Right lobe of liver (tissue), 6 donors: ENCODE measurements around the gene PNPLA7. TPM values are rescaled to one million over a fixed set of nuclear protein-coding genes. Genes with fewer than 3 reads are reported as not detected.
"Not testable (repeated sequence)": the region's sequence is repeated elsewhere in the genome, so short reads cannot be mapped to it uniquely, and the experiment has no call there.

ENCODE experiments used
- ATAC-seq, 4 donors: fragments of 200-7000 bp; cut with Tn5 transposase; one replicate each; pipeline ENCODE4 v1.9.1; 2020; ENCODE audit warnings: mild to moderate bottlenecking in 4 of 4, moderate library complexity in 4 of 4
- DNase-seq, 3 donors: peaks; one replicate each; pipeline ENCODE4 v3.0.0-alpha.2; 2020
- H3K27ac ChIP-seq, 3 donors: fragments of 200-600 bp; one replicate each; pipeline ENCODE4 v1.8.0; 2022
- H3K27me3 ChIP-seq, 2 donors: fragments of 200-600 bp; one replicate each; pipeline ENCODE4 v1.8.0; 2022
- H3K36me3 ChIP-seq, 4 donors: fragments of 200-600 bp; sonication (generic) in 1 of 4; one replicate each; pipeline versions ENCODE4 v1.5.1 to v1.8.0; 2017 to 2022; ENCODE audit warnings: control low read depth in 1 of 4
- H3K4me1 ChIP-seq, 4 donors: fragments of 200-600 bp; sonication (generic) in 1 of 4; one replicate each; pipeline versions ENCODE4 v1.5.1 to v1.8.0; 2017 to 2022; ENCODE audit warnings: control low read depth in 1 of 4
- H3K4me3 ChIP-seq, 3 donors: fragments of 200-600 bp; one replicate each; pipeline ENCODE4 v1.8.0; 2022
- H3K9me3 ChIP-seq, 4 donors: fragments of 200-600 bp; sonication (generic) in 1 of 4; one replicate each; pipeline versions ENCODE4 v1.5.1 to v1.8.0; 2017 to 2022; ENCODE audit warnings: control low read depth in 1 of 4
- CTCF ChIP-seq, 4 donors: fragments of 200-600 bp in 3 of 4; fragments of 450-650 bp in 1 of 4; IDR thresholded peaks; one replicate each; pipeline versions ENCODE4 v1.5.1 to v1.8.0; 2016 to 2022; ENCODE audit warnings: antibody characterized with exemption in 4 of 4, mild to moderate bottlenecking in 2 of 4
- POLR2A ChIP-seq: fragments of 450-650 bp; IDR thresholded peaks from one replicate; pipeline ENCODE4 v1.6.1; 2017; ENCODE audit warnings: antibody characterized with exemption, mild to moderate bottlenecking
- WGBS: methylation state at CpG from one replicate; pipeline ENCODE4 v1.1.6; 2018; ENCODE audit warnings: low coverage, low lambda C conversion rate; ENCODE audit not compliant: insufficient coverage; ENCODE audit errors: missing lambda C conversion rate; 5-methylcytosine and 5-hydroxymethylcytosine counted together
- intact Hi-C, 2 donors: fragments of 100-400 bp; cut with DNase I; formaldehyde crosslinking; loops; one replicate each; pipeline versions ENCODE4 v1.11.2 to v1.14.1; 2022
- total RNA-seq, 6 experiments: library from RNA; depleted of rRNA in 2 of 6; stranded (reverse); fragments of >200 nt in 2 of 6; fragmentation: NEBNext Ultra II Directional in 3 of 6; extraction: Animal tissue kit (Norgen Biotek cat#: 25700) in 3 of 6; gene quantifications; one replicate each; pipeline versions ENCODE4 v1.1.0 to v1.2.4, GENCODE V29; 2016 to 2023
- donor health status: DM: no; HTN: yes; CAD: no.
- donor health status: DM: no; HTN: no; CAD: no.
- donor health status: DM: no; HTN: no; CAD: no.
- donor health status: DM: no; HTN: yes; CAD: no.
- donor health status: DM: no; HTN: yes; CAD: no.

The PNPLA7 gene
- total RNA-seq, 6 experiments from 2014 or later = 3.9 to 15.6 (median 7.4) TPM

- no peak for TF ChIP-seq CTCF (IDR thresholded peaks at IDR 0.05)
- no peak for TF ChIP-seq POLR2A
- Histone ChIP-seq H3K36me3 (no peaks in the 10 kb centered on the region), H3K27ac (no peak overlapping the region), H3K4me3 (no peak overlapping the region), H3K9me3 (no peaks in the 10 kb centered on the region), H3K4me1 (no peaks in the 10 kb centered on the region), H3K27me3 (no peaks in the 10 kb centered on the region)
- intact Hi-C loops = no loop called here
- DNase-seq (no peak), ATAC-seq (no peak)
- WGBS = 93% methylated on average over 10 of the region's 25 CpGs
Measured at GRCh38 chr9:137511758-137512463, 38.3 kb downstream of the PNPLA7 start.

- H3K36me3 ChIP-seq, H3K4me3 ChIP-seq, H3K27ac ChIP-seq, H3K4me1 ChIP-seq, intact Hi-C loops, H3K27me3 ChIP-seq, H3K9me3 ChIP-seq, ATAC-seq: not testable (repeated sequence)
- WGBS = no CpG with 5 or more reads among the region's 22 CpGs
- peak in 1 of 3 donors; percentile 60 for DNase-seq
Measured at GRCh38 chr9:137511126-137511525, 39.1 kb downstream of the PNPLA7 start.

GRCh38 chr9:137509198-137509597 is 41.0 kb downstream of the PNPLA7 start:
- intact Hi-C loops = no loop called here
- H3K27me3 ChIP-seq = no peaks in the 10 kb centered on the region
- H3K4me1 ChIP-seq = no peaks in the 10 kb centered on the region
- no peak overlapping the region for H3K27ac ChIP-seq
- no peaks in the 10 kb centered on the region for H3K36me3 ChIP-seq
- WGBS = 95% methylated on average over 14 of the region's 14 CpGs
- H3K4me3 ChIP-seq = no peak overlapping the region
- DNase-seq = no peak
- TF ChIP-seq CTCF (IDR thresholded peaks at IDR 0.05) = no peak
- TF ChIP-seq POLR2A = no peak
- H3K9me3 ChIP-seq = no peaks in the 10 kb centered on the region
- no peak for ATAC-seq

- WGBS = 50% methylated on average over 4 of the region's 26 CpGs
Measured at GRCh38 chr9:137506702-137507171, 43.5 kb downstream of the PNPLA7 start.

More at GRCh38 chr9:137506702-137507171, 43.5 kb downstream of the PNPLA7 start:
- H3K27me3 ChIP-seq = no peaks in the 10 kb centered on the region
- no peaks in the 10 kb centered on the region for H3K9me3 ChIP-seq
- no peaks in the 10 kb centered on the region for H3K36me3 ChIP-seq
- no peak overlapping the region for H3K27ac ChIP-seq
- DNase-seq (no peak), ATAC-seq (peak in 1 of 4 donors; percentile 19)
- TF ChIP-seq CTCF (IDR thresholded peaks at IDR 0.05) (no peak), POLR2A (no peak)
- no peak overlapping the region for H3K4me3 ChIP-seq
- intact Hi-C loops = no loop called here
- no peaks in the 10 kb centered on the region for H3K4me1 ChIP-seq
